Activated T-helper 1 cell treated with anti-CD3 and anti-CD28 coated beads, Interleukin-12 subunit alpha, Interleukin-12 subunit beta, Interleukin-2, Interleukin-4 antibody, amounts not matched to agents 30 ng/mL and 10 ng/mL and 1 ng/mL, durations not matched to agents 14 hours and 24 hours and 36 hours (primary cell): ENCODE results near the gene TAS2R19. TPM values are rescaled to one million over a fixed set of nuclear protein-coding genes. Genes with fewer than 3 reads are reported as not detected.
"Not testable (repeated sequence)": the region's sequence is repeated elsewhere in the genome, so short reads cannot be mapped to it uniquely, and the experiment has no call there.

ENCODE experiments used
- DNase-seq: peaks from one replicate; pipeline ENCODE4 v3.0.0; 2021; ENCODE audit warnings: low spot score
- H3K27ac Mint-ChIP-seq: one replicate; pipeline ENCODE4 v1.8.0; 2021; ENCODE audit warnings: mild to moderate bottlenecking, mixed read lengths
- H3K27me3 Mint-ChIP-seq: one replicate; pipeline ENCODE4 v1.8.0; 2022; ENCODE audit warnings: mild to moderate bottlenecking, moderate library complexity, mixed read lengths; ENCODE audit not compliant: insufficient read depth
- H3K36me3 Mint-ChIP-seq: one replicate; pipeline ENCODE4 v1.8.0; 2021; ENCODE audit warnings: low read depth, mixed read lengths
- H3K4me1 Mint-ChIP-seq: one replicate; pipeline ENCODE4 v1.8.0; 2021; ENCODE audit warnings: low read depth, mixed read lengths
- H3K4me3 Mint-ChIP-seq: one replicate; pipeline ENCODE4 v1.8.0; 2021; ENCODE audit warnings: mild to moderate bottlenecking, moderate library complexity, mixed read lengths
- H3K9me3 Mint-ChIP-seq: one replicate; pipeline ENCODE4 v1.8.0; 2021; ENCODE audit warnings: mixed read lengths
- intact Hi-C: fragments of 100-400 bp; cut with micrococcal nuclease; formaldehyde crosslinking; loops from one replicate; pipeline ENCODE4 v1.15.1; 2024
- total RNA-seq: library from RNA; stranded (reverse); gene quantifications from 2 replicates; pipeline ENCODE4 v1.2.3, GENCODE V29; 2022

Gene TAS2R19, protein sequence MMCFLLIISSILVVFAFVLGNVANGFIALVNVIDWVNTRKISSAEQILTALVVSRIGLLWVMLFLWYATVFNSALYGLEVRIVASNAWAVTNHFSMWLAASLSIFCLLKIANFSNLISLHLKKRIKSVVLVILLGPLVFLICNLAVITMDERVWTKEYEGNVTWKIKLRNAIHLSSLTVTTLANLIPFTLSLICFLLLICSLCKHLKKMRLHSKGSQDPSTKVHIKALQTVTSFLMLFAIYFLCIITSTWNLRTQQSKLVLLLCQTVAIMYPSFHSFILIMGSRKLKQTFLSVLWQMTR
- total RNA-seq, result 3.6 and 4.3 TPM in 2 replicates

DNA sequence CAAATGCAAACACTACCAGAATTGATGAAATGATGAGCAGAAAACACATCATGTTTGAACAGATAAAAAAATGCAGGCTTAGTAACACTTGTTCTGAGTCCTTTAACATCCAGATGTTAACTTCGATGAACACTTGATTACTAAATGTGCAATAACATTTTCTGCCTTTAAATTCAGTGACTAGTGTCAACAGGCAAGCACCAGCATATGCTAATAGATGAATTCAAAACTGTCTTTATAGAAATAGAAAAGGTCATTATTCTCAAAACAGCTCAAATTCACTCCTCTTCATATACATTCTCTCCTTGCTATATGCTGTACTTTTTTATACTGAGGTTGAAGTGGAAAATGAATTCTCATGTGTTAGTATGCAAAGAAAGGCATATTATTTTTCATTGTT is at the start of gene TAS2R19:
Gene TAS2R19, minus strand, starts transcription at position 101 of the 400 bp plus-strand sequence. Its CDS starts 49 bp downstream, at position 52.
- H3K4me1 Mint-ChIP-seq, result peaks cover 4% of the 10 kb centered on the region
- H3K9me3 Mint-ChIP-seq, result peaks cover 17% of the 10 kb centered on the region
- DNase-seq, result no peak
- H3K27ac Mint-ChIP-seq, result no peak within 1 kb of the TSS
- no peak within 1 kb of the TSS for H3K4me3 Mint-ChIP-seq
- H3K27me3 Mint-ChIP-seq, result peaks cover 2% of the 10 kb centered on the region
- intact Hi-C loops, result no loop called here
- peaks cover 17% of the 10 kb centered on the region for H3K36me3 Mint-ChIP-seq

- H3K36me3 Mint-ChIP-seq, result no peaks in the 10 kb centered on the region
- no peaks in the 10 kb centered on the region for H3K4me1 Mint-ChIP-seq
- intact Hi-C loops, result no loop called here
- H3K27me3 Mint-ChIP-seq, result no peaks in the 10 kb centered on the region
- H3K27ac Mint-ChIP-seq, result no peak overlapping the region
- H3K9me3 Mint-ChIP-seq, result no peaks in the 10 kb centered on the region
- no peak for DNase-seq
- no peak overlapping the region for H3K4me3 Mint-ChIP-seq
These were observed 49.0 kb upstream of the TAS2R19 start for GRCh38 chr12:11071414-11071813.

- no peaks in the 10 kb centered on the region for H3K9me3 Mint-ChIP-seq
- H3K4me1 Mint-ChIP-seq, result no peaks in the 10 kb centered on the region
- no peak overlapping the region for H3K27ac Mint-ChIP-seq
- DNase-seq, result no peak
- H3K4me3 Mint-ChIP-seq, result no peak overlapping the region
- H3K27me3 Mint-ChIP-seq, result no peaks in the 10 kb centered on the region
- H3K36me3 Mint-ChIP-seq, result peaks cover under 1% of the 10 kb centered on the region
- intact Hi-C loops, result no loop called here
These were observed 48.6 kb upstream of the TAS2R19 start for GRCh38 chr12:11070999-11071398.

GRCh38 chr12:11069854-11070365 is 47.5 kb upstream of the TAS2R19 start:
- Mint-ChIP-seq H3K36me3 (peaks cover 8% of the 10 kb centered on the region), H3K9me3 (peaks cover 4% of the 10 kb centered on the region), H3K27me3 (no peaks in the 10 kb centered on the region), H3K4me1 (no peaks in the 10 kb centered on the region), H3K27ac (no peak overlapping the region), H3K4me3 (no peak overlapping the region)
- no peak for DNase-seq
- intact Hi-C loops, result no loop called here

DNA sequence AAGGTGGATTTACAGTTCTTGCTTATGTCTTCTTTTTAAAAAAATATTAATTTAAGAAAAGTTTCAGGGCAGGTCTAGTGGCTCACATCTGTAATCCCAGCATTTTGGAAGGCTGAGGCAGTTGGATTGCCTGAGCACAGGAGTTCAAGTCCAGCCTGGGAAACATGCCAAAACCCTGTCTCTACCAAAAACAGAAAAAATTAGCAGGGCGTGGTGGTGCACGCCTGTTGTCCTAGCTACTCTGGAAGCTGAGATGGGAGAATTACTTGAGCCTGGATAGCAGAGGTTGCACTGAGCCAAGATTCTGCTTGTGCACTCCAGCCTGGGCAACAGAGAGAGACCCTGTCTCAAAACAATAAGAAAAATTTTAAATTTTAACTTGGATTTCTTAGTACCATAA is 45.1 kb upstream of the TAS2R19 start:
- Mint-ChIP-seq H3K27me3 (no peaks in the 10 kb centered on the region), H3K36me3 (peaks cover 8% of the 10 kb centered on the region), H3K27ac (no peak overlapping the region), H3K4me1 (no peaks in the 10 kb centered on the region), H3K4me3 (no peak overlapping the region), H3K9me3 (peaks cover 7% of the 10 kb centered on the region)
- DNase-seq, result no peak
- intact Hi-C loops, result no loop called here

GRCh38 chr12:11062194-11062593 is 39.8 kb upstream of the TAS2R19 start, which contains the start of gene TAS2R46:
Gene TAS2R46 (minus strand): TSS chr12:11062294. CDS start chr12:11062294, 0 bp downstream.
- not testable (repeated sequence) for H3K4me3 Mint-ChIP-seq

DNA sequence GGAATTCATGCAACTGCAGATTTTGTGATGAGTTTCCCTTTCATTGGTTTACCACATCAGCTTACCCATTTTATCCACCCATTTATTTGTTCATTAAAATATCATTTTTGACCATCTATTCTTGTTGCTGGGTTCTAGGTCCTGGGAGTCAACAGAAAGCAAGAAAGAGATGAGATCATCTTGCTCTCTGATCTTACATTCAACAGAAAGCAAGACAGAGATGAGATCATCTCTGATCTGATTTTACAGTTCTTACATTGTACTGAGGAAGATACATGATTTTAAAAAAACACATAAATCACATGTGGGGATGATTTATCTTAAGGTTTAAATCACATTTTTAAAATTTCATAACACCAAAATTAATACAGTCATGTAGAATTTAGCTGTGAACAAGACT is 37.4 kb upstream of the TAS2R19 start:
- Mint-ChIP-seq H3K4me1 (peaks cover 8% of the 10 kb centered on the region), H3K27ac (no peak overlapping the region), H3K36me3 (no peaks in the 10 kb centered on the region), H3K4me3 (no peak overlapping the region), H3K27me3 (no peaks in the 10 kb centered on the region), H3K9me3 (peaks cover 4% of the 10 kb centered on the region)
- DNase-seq, result no peak
- intact Hi-C loops, result no loop called here

More at GRCh38 chr12:11062194-11062593, 39.8 kb upstream of the TAS2R19 start, which contains the start of gene TAS2R46:
- H3K27ac Mint-ChIP-seq, H3K27me3 Mint-ChIP-seq, H3K9me3 Mint-ChIP-seq, H3K4me1 Mint-ChIP-seq, DNase-seq, intact Hi-C loops, H3K36me3 Mint-ChIP-seq: not testable (repeated sequence)

- no peaks in the 10 kb centered on the region for H3K27me3 Mint-ChIP-seq
These were observed 36.6 kb upstream of the TAS2R19 start for GRCh38 chr12:11059041-11059440.

DNA sequence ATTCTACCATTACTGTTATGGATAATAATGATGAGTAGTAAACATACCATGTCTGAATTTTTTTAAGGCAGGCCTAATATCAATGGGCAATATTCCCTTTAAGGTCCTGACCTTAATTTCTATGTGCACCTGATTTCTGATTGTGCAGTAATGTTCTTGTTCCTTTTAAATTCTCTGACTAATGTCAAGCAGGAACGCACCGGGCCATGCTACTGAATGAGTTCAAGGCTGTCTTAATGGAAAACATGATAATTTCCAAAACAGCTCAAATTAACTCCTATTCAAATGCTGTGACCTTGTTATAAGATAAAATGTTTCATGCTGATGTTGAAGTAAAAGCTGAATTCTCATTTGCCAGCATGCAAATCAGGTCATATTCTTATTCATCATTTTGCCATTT is 32.9 kb upstream of the TAS2R19 start:
- DNase-seq, result no peak
- peaks cover 17% of the 10 kb centered on the region for H3K9me3 Mint-ChIP-seq
- H3K27ac Mint-ChIP-seq, result no peak overlapping the region
- no peaks in the 10 kb centered on the region for H3K27me3 Mint-ChIP-seq
- H3K36me3 Mint-ChIP-seq, result peaks cover 10% of the 10 kb centered on the region
- intact Hi-C loops, result no loop called here
- H3K4me3 Mint-ChIP-seq, result no peak overlapping the region
- no peaks in the 10 kb centered on the region for H3K4me1 Mint-ChIP-seq

More at GRCh38 chr12:11059041-11059440, 36.6 kb upstream of the TAS2R19 start:
- Mint-ChIP-seq H3K9me3 (peaks cover 4% of the 10 kb centered on the region), H3K4me3 (no peak overlapping the region), H3K27ac (no peak overlapping the region), H3K4me1 (peaks cover 8% of the 10 kb centered on the region), H3K36me3 (no peaks in the 10 kb centered on the region)
- intact Hi-C loops, result no loop called here
- DNase-seq, result no peak

GRCh38 chr12:11049806-11050531 is 27.5 kb upstream of the TAS2R19 start:
- intact Hi-C loops, H3K27ac Mint-ChIP-seq, H3K4me3 Mint-ChIP-seq, DNase-seq, H3K27me3 Mint-ChIP-seq, H3K4me1 Mint-ChIP-seq: not testable (repeated sequence)
- Mint-ChIP-seq H3K9me3 (peaks cover 22% of the 10 kb centered on the region), H3K36me3 (peaks cover 28% of the 10 kb centered on the region)

- H3K4me3 Mint-ChIP-seq, H3K9me3 Mint-ChIP-seq, DNase-seq, H3K4me1 Mint-ChIP-seq, H3K27ac Mint-ChIP-seq, H3K27me3 Mint-ChIP-seq, intact Hi-C loops: not testable (repeated sequence)
- H3K36me3 Mint-ChIP-seq, result peaks cover 17% of the 10 kb centered on the region
These were observed 18.9 kb upstream of the TAS2R19 start for GRCh38 chr12:11041366-11041765.

GRCh38 chr12:11040162-11040561 is 17.7 kb upstream of the TAS2R19 start:
- Mint-ChIP-seq H3K36me3 (peaks cover 15% of the 10 kb centered on the region), H3K27me3 (no peaks in the 10 kb centered on the region), H3K27ac (no peak overlapping the region), H3K4me1 (peaks cover 4% of the 10 kb centered on the region), H3K9me3 (peaks cover 4% of the 10 kb centered on the region), H3K4me3 (no peak overlapping the region)
- intact Hi-C loops, result no loop called here
- DNase-seq, result no peak

GRCh38 chr12:11039171-11039570 is 16.8 kb upstream of the TAS2R19 start:
- peaks cover under 1% of the 10 kb centered on the region for H3K9me3 Mint-ChIP-seq
- peaks cover under 1% of the 10 kb centered on the region for H3K4me1 Mint-ChIP-seq
- no peaks in the 10 kb centered on the region for H3K27me3 Mint-ChIP-seq
- DNase-seq, result no peak
- H3K4me3 Mint-ChIP-seq, result no peak overlapping the region
- no peak overlapping the region for H3K27ac Mint-ChIP-seq
- intact Hi-C loops, result no loop called here
- peaks cover 7% of the 10 kb centered on the region for H3K36me3 Mint-ChIP-seq
